Astrocyte (in vitro differentiated cells and primary cell): Measurements from ENCODE around the gene KIF1B. TPM values are rescaled to one million over a fixed set of nuclear protein-coding genes. Genes with fewer than 3 reads are reported as not detected.

ENCODE experiments used
- DNase-seq: peaks from one replicate; pipeline ENCODE4 v3.0.0-alpha.2; 2010; ENCODE audit warnings: low read depth
- FAIRE-seq: peaks from 2 replicates; lab custom pipeline; 2011; peaks lifted over from hg19 to GRCh38; lab: Jason Lieb, UNC
- H2AFZ ChIP-seq: 2 replicates; pipeline ENCODE4 v1.6.0; 2012; ENCODE audit warnings: low read depth, low read length, inconsistent platforms
- H3K27ac ChIP-seq: 2 replicates; pipeline ENCODE4 v1.5.1; 2011; ENCODE audit warnings: low read depth, low read length, inconsistent platforms
- H3K27me3 ChIP-seq: 2 replicates; pipeline ENCODE4 v1.6.0; 2011; ENCODE audit warnings: low read length, inconsistent platforms; ENCODE audit not compliant: insufficient read depth
- H3K36me3 ChIP-seq: 2 replicates; pipeline ENCODE4 v1.5.1; 2011; ENCODE audit warnings: low read length, inconsistent platforms; ENCODE audit not compliant: insufficient read depth
- H3K4me1 ChIP-seq: 2 replicates; pipeline ENCODE4 v1.5.1; 2011; ENCODE audit warnings: low read length, inconsistent platforms; ENCODE audit not compliant: insufficient read depth
- H3K4me2 ChIP-seq: 2 replicates; pipeline ENCODE4 v1.6.0; 2012; ENCODE audit warnings: low read length, inconsistent platforms
- H3K4me3 ChIP-seq: 2 replicates; pipeline ENCODE4 v1.5.1; 2011; ENCODE audit warnings: low read depth, mild to moderate bottlenecking, low read length, inconsistent platforms; ENCODE audit not compliant: insufficient read depth
- H3K79me2 ChIP-seq: 2 replicates; pipeline ENCODE4 v1.6.0; 2012; ENCODE audit warnings: mild to moderate bottlenecking, low read length, inconsistent platforms; ENCODE audit not compliant: insufficient read depth
- H3K9ac ChIP-seq: 2 replicates; pipeline ENCODE4 v1.6.0; 2012; ENCODE audit warnings: mild to moderate bottlenecking, low read length, inconsistent platforms
- H3K9me3 ChIP-seq: 2 replicates; pipeline ENCODE4 v1.5.1; 2012; ENCODE audit warnings: low read depth, mild to moderate bottlenecking, low read length, inconsistent platforms; ENCODE audit not compliant: insufficient read depth
- H4K20me1 ChIP-seq: 2 replicates; pipeline ENCODE4 v1.6.0; 2012; ENCODE audit warnings: low read length, inconsistent platforms; ENCODE audit not compliant: insufficient read depth
- H3K27ac Mint-ChIP-seq: one replicate; pipeline ENCODE4 v1.8.0; 2021; ENCODE audit warnings: mild to moderate bottlenecking, mixed read lengths; ENCODE audit not compliant: unreplicated experiment
- H3K27me3 Mint-ChIP-seq: one replicate; pipeline ENCODE4 v1.8.0; 2021; ENCODE audit warnings: low read depth, mixed read lengths; ENCODE audit not compliant: unreplicated experiment
- H3K36me3 Mint-ChIP-seq: one replicate; pipeline ENCODE4 v1.8.0; 2021; ENCODE audit warnings: low read depth, mixed read lengths; ENCODE audit not compliant: unreplicated experiment
- H3K4me1 Mint-ChIP-seq: one replicate; pipeline ENCODE4 v1.8.0; 2021; ENCODE audit warnings: low read depth, mixed read lengths; ENCODE audit not compliant: unreplicated experiment
- H3K4me3 Mint-ChIP-seq: one replicate; pipeline ENCODE4 v1.8.0; 2021; ENCODE audit warnings: mild to moderate bottlenecking, moderate library complexity, mixed read lengths; ENCODE audit not compliant: unreplicated experiment
- H3K9me3 Mint-ChIP-seq: one replicate; pipeline ENCODE4 v1.8.0; 2021; ENCODE audit warnings: mild to moderate bottlenecking, mixed read lengths; ENCODE audit not compliant: unreplicated experiment
- EZH2 ChIP-seq: IDR thresholded peaks from 2 replicates; pipeline ENCODE4 v1.6.1; 2012; ENCODE audit warnings: mild to moderate bottlenecking, low read length, inconsistent platforms; ENCODE audit not compliant: insufficient read depth
- total RNA-seq: library from RNA; stranded (reverse); gene quantifications from 2 replicates; pipeline ENCODE4 v1.2.1, GENCODE V29; 2021
- TF ChIP-seq, protein P1 (sequence below): IDR thresholded peaks from 2 replicates; pipeline ENCODE4 v1.5.1; 2011; ENCODE audit warnings: low read depth, mild to moderate bottlenecking, inconsistent platforms, low read length, moderate library complexity; ENCODE audit not compliant: insufficient read depth

Gene KIF1B
- total RNA-seq, 1 donor from 2014 or later, result 75.9 TPM

DNA sequence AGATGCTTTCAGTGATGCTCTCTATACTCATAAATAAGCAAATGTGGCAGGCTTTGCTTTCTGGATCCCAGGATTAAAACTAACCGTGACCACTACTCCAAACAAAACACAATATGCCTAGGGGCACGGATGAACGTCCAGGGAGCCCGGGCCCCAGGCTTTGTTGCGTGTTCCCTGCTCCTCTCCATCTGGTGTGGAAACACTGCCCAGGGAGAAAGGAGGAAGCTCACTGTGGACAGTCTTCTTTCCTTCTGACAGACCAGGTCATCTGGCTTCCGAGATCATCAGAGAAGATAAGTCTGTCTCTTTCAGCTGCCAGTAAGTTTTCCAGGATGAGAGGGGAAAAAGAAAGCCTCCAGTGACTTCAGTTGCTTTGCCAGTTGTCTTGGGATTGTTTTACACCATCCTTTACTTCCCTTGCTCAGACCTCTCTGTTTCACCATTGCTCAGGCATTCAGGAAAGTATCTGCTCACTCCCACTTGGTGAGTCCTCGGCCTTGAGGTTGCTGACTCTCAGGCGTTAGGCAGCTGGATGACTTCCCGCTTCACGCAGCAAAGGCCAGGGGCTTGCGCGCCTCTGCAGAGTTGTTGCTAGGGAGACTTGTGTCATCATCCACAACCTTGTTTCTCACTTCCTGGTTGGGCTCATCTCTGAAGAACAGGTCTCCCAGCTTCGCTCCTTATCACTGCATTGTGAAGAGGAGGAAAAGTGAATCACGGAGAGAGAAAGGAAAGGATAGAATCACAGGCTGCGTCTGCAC lies 167.9 kb downstream of the KIF1B start:
- peaks cover 26% of the 10 kb centered on the region for H3K4me1 ChIP-seq
- no peaks in the 10 kb centered on the region for H3K79me2 ChIP-seq
- peak overlapping the region; percentile 61 for H3K4me2 ChIP-seq
- H3K27me3 ChIP-seq, result no peaks in the 10 kb centered on the region
- Mint-ChIP-seq H3K9me3 (no peaks in the 10 kb centered on the region), H3K36me3 (peaks cover 11% of the 10 kb centered on the region), H3K27me3 (no peaks in the 10 kb centered on the region), H3K27ac (peak overlapping the region; percentile 83), H3K4me3 (peak overlapping the region; percentile 21), H3K4me1 (peaks cover 24% of the 10 kb centered on the region)
- peaks cover 16% of the 10 kb centered on the region for H3K36me3 ChIP-seq
- peaks cover 3% of the 10 kb centered on the region for H4K20me1 ChIP-seq
- peak overlapping the region; percentile 8 for H2AFZ ChIP-seq
- H3K9me3 ChIP-seq, result no peaks in the 10 kb centered on the region
- FAIRE-seq (no peak), DNase-seq (peak; percentile 94)
- no peak for TF ChIP-seq EZH2
- TF ChIP-seq, protein P1, sequence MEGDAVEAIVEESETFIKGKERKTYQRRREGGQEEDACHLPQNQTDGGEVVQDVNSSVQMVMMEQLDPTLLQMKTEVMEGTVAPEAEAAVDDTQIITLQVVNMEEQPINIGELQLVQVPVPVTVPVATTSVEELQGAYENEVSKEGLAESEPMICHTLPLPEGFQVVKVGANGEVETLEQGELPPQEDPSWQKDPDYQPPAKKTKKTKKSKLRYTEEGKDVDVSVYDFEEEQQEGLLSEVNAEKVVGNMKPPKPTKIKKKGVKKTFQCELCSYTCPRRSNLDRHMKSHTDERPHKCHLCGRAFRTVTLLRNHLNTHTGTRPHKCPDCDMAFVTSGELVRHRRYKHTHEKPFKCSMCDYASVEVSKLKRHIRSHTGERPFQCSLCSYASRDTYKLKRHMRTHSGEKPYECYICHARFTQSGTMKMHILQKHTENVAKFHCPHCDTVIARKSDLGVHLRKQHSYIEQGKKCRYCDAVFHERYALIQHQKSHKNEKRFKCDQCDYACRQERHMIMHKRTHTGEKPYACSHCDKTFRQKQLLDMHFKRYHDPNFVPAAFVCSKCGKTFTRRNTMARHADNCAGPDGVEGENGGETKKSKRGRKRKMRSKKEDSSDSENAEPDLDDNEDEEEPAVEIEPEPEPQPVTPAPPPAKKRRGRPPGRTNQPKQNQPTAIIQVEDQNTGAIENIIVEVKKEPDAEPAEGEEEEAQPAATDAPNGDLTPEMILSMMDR, result no peak
- peak overlapping the region; percentile 87 for H3K27ac ChIP-seq
- peak overlapping the region; percentile 68 for H3K9ac ChIP-seq
- no peak overlapping the region for H3K4me3 ChIP-seq

DNA sequence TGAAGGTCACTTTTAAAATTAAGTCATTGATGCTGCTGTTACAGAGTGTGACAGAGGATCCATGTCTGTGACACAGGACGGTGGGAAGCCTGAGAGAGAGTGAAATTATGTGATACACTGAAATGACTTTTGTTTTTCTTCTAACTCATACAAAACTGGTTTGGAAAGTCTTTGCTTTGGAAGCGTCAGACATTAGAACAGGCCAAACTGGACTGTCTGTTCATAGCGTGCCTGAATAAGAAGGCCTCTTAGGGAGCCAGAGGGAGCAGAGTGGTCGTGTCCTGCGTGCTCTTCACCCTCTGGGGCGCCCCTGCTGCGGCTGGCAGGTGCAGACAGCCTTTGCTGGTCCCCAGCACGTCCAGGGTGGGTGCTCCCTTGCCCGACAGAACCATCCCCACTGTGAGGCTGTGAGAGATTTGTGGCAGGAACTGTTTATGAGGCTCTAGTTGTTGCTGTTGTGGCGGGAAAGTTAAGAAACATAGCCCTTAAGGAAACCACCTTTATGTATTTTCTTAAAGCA lies 168.8 kb downstream of the KIF1B start:
- no peak overlapping the region for H3K4me3 Mint-ChIP-seq
- no peak for FAIRE-seq
- H3K9me3 Mint-ChIP-seq, result no peaks in the 10 kb centered on the region

More for the DNA sequence above, 168.8 kb downstream of the KIF1B start:
- peaks cover 10% of the 10 kb centered on the region for H3K36me3 Mint-ChIP-seq
- Histone ChIP-seq H3K9ac (peak overlapping the region; percentile 13), H3K27ac (peak overlapping the region; percentile 25), H3K4me2 (no peak overlapping the region), H3K4me3 (no peak overlapping the region), H3K9me3 (no peaks in the 10 kb centered on the region), H4K20me1 (peaks cover 3% of the 10 kb centered on the region), H3K4me1 (peaks cover 26% of the 10 kb centered on the region), H3K79me2 (no peaks in the 10 kb centered on the region), H3K27me3 (no peaks in the 10 kb centered on the region), H2AFZ (no peak overlapping the region), H3K36me3 (peaks cover 10% of the 10 kb centered on the region)
- DNase-seq, result no peak
- no peaks in the 10 kb centered on the region for H3K27me3 Mint-ChIP-seq
- TF ChIP-seq EZH2, result no peak
- TF ChIP-seq, protein P1, result no peak
- peaks cover 24% of the 10 kb centered on the region for H3K4me1 Mint-ChIP-seq
- peak overlapping the region; percentile 83 for H3K27ac Mint-ChIP-seq
